HG03159 (cell line): Measurements from ENCODE around the gene C11orf71.

Experiments
- ATAC-seq: cut with Tn5 transposase; IDR thresholded peaks from one replicate; pipeline ENCODE4 v1.9.1; 2021; ENCODE audit warnings: mild to moderate bottlenecking, moderate library complexity; ENCODE audit not compliant: unreplicated experiment

Gene C11orf71

DNA sequence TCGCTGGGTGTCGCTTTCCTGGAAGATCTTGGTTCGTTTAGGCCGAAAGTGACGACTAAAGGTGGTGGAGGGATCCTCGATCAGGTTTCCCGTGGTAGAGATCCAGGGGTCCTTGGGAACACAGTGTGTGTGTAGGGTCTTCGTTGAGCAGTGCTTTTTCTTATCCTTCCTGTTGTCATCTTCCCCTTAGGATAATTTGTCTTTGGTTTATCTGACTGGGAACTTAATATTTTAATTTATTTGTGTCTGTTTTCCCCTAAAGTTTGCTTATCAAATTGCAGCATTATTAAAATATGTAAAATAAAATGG is 558 bp upstream of the C11orf71 start:
- ATAC-seq = no peak

DNA sequence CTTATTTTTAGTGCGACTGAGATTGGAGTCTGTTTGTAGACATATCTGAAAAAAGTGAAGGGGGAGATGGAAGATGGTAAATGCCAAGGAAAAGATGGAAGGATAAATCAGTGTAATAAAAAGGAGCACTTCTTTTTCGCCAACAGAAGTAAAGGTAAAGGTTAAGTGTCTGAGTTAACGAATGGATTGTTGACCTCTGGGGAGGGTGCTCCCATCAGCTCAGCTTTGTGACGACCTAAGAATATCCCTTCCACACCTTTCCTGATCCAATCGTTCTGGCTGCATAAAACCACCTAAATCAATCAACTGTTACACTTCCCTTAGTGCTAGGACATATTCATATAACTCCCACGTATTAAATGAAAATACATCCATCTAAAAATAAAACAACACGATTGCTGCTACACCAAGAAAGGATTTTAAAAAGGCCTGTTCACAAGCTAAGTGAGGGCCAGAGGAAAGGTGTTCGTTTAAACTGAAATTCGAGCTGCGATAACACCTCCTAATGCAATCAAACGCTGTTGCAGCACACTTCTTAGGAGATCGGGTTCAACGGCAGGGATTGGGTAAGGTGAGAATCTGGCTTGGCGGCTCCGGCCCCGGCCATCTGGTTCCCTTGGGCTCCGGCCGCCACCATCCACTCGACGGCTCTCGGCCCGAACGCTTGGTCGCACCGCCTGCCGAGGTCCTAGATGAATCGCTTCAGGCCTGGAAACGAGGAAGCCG is 658 bp downstream of the C11orf71 start:
- peak; percentile 31 for ATAC-seq

DNA sequence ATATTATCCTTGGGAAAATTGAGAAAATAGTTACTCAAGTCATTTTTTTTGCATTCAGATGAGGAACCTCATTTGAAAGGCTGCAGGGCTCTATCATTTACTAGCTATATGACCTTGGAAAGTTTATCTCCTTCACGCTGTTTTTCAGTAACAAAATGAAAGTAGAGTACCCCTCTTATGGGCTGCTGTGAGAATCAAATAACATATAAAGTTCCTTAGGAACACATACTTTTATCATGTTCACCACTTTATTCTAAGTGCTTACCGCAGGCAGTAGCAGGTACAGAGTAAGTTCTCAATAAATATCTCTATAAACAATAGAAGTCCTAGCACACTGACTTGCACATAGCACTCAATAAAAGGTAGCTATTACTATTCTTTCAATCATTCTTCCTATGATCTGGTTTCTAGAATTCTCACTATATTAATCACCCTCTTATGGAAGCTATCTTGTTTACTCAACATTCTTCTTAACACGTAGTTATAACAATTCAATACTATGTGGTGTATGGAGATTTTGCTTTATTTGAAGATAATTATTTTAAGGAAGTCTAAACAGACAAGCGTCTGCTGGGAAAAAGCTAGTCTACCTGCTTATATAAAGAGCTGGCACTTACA is 1.9 kb downstream of the C11orf71 start:
- no peak for ATAC-seq

DNA sequence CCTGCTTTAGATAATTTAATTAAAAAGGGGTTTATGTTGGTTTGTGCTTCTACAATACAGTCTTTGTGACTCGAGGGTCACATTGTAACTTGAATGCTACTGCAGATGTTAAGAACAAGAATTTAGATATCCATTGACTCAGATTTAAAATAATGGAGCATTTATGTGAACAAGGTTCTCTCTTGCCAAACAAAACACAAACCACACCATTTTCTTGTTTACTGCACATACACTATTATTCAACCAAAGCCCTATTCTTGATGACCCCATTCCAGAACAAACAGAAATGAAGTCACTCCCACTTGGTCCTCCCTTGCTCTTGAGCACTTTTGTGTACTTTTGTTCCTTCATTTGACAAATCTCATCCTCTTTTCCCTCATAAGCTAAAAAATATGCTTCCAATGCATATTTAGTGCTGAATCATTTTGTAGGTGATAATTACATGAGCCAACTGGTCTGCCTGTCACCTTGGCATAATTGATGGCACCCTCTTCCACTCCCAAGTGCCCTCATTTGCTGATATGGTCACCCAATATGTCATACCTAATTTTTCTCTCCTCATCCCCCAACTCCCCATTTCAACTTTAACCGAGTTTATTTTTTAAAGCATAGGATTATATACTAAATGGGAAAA is 2.8 kb downstream of the C11orf71 start:
- no peak for ATAC-seq

DNA sequence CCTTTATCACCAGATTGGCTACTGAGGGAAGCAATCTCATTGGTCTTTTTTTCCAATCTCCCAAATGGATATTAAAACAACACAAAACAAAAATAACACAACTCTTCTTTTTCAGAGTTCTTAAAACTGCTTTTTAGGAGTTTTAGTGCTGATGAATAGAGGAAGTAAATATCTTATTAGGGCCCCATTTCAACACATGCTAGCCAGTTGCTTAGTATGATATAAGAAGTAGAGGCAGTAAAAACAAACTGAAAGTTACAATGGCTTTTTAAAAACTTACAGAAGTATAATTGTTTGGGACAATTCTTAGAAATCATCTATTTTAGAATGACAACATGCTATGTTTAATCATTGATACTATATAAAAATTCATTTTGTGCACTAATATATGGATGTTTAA is 3.4 kb downstream of the C11orf71 start:
- ATAC-seq = no peak

DNA sequence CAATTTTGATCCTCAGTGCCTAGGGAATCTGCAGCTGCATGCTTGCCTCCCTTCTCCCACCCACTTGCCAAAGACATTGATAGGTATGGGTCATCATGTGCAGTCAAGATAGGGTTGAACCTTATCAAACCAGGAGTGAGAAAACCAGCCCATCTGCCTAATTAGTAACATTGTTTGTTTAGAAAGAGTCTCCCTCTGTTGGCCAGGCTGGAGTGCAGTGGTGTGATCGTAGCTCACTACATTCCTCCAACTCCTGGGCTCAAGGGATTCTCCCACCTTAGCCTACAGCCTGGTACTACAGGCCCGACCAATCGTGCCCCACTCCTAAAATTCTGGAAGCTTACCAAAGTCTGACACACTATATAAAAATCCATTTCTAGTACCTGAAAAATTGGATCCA is 4.6 kb downstream of the C11orf71 start:
- ATAC-seq = no peak

DNA sequence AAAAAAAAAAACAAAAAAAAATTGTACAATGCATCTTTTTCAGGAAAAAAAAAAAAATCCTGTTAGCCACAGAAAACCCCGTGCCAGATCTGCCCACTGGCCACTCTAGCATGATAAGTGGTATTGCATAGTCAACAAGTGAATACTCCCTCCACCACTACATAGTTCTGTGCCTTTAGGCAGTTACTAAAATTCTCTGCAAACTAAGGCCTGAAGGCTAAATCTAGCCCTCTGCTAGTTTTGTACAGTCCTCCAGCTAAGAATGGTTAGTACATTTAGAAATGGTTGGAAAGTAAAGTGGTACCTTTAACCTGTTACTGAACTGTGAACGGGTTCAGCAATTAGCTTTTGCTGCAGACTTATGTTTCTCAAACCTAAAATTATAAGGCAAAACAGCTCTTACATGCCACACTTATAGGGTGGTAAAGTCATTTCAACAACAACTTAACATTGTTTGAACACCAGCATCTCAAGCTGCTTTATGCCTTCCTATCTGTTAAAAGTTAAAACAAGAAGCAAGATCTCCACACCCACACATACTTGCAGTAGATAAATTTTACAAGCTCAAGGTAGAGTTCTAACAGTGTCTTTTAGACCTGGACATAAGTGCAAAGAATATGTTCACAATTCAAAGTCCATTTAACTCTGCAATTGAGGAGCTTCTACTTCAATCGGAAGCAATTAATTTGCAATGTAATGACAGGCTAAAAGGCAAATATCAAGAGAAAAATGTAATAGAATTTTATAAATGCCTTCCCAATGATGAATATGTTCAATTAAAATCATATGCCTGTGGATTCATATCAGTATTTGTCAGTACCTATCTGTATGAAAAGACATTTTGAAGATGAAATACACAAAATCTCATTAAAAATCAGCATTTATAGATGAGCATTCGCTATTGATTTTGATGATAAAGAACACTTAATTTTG is 7.3 kb downstream of the C11orf71 start:
- ATAC-seq = no peak

DNA sequence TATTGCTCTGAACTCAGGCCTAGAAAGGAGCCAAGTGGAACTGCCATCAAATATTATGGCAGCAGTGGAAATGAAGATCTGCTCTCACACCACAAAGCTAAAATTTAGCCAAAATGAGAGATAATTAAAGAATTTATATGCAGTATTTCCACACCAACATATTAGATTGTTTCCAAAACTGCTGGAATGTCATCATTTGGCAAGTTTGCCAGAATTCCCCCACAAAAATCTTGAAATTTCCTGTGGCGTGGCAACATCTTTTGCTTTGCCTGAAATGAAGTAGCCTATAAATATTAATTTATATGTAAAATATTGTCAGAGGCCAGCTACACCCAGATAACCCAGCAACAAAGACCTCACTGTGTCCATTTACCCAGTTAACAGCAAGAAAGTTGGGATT is 13.8 kb downstream of the C11orf71 start:
- no peak for ATAC-seq

DNA sequence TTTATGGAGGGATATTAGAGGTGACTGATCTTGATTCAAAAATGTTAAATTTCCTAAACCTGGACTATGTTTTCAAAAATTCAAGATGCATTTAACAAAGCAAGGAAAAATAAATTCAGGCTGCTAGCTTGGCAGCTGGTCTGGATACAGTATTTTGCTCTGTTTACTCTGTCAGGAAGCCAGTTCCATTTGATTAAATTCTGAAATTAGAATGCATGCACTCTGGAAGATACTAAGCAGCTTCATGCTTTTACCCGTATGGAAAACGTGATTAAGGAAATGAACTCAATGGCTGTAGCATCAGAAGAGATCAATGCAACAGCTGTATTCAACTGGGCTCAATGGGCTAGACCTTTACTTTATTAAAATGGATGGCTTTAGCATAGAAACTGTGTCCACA is 14.2 kb downstream of the C11orf71 start:
- ATAC-seq = no peak

DNA sequence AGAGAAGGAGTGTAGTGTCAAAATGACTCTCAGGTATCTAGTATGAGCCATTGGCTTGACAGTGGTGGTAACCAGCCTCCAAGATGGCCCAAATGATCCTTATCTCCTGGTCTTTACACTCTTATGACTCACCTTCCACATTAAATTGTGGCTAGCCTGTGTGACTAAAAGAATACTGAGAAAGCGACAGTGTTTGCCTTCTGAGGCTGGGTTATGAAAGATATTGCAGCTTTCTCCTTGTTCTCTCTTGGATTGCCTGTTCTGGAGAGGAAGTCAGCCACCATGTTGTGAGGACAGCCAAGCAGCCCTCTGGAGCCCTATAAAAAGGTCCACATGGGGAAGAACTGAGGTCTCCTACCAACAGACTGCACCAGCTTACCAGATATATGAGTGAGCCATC is 15.8 kb downstream of the C11orf71 start:
- ATAC-seq = no peak

DNA sequence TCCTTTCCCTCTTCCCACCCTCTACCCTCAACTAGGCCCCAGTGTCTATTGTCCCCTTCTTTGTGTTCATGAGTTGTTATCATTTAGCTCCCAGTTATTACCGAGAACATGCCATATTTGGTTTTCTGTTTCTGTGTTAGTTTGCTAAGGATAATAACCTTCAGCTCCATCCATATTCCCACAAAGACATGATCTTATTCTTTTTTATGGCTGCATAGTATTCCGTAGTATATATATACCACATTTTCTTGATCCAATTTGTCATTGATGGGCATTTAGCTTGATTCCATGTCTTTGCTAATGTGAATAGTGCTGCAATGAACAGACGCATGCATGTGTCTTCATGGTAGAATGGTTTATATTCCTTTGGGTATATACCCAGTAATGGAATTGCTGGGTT is 17.8 kb downstream of the C11orf71 start:
- ATAC-seq = no peak

DNA sequence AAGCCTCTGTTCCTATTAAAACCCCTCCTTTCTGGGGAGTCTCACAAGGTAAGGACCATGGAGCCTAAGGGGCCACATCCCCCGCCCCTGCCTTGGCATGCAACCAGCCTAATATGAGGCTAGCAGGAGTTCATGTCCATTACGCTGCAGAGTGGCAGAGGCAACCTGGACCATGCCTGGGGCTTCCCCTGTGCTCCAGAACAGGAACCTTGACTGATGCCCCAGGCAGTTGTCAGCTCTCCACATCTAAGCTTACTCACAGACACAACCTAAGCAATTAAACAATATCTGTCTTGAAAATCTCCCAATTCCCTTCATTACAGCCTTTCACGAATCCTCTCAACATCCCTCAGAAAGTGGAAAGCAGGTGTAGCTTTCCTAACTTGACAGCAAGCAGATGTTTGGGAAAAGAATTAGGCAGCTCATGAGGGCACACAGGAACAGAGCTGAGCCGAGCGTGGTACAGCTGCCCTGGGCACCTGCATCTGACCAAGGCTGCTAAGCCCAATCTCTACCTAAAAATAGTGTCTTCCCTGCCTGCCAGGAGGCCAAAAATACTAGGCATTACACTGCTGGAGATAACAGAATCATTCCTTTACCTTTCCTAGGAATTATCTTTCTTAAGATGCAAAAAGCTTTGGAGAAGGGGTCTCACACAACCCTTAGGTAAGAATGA is 20.8 kb downstream of the C11orf71 start:
- ATAC-seq = no peak

DNA sequence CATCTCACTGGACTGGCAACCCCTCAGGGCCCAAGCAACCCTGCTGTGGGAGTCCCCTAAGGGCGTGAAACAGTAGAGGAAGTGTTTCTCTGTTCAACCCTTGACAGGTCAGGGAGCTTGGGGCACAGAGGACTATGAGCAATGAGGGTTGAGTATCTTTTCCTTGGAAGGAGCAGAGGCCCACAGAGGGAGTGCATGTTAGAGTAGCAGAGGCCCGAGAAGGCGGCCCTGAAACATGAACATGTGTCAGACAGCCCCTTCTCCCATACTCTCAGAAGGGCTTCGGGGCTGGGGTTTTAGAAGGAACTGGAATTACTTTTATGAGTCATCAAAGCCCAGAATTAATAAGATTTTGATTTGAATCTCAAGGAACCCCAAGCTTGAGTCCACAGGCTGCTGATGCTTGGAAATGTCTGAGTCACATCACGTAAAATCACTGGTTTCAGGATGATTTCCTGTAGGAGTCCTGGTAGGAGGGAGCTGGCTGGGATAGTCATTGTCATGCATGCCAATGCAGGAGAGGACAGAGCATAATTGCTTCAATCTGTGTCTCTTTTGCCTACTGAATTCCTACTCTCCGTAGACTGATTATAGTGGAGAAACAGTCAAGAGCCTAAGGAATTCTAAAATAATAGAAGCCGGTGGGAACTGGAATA is 22.6 kb downstream of the C11orf71 start:
- ATAC-seq = no peak

DNA sequence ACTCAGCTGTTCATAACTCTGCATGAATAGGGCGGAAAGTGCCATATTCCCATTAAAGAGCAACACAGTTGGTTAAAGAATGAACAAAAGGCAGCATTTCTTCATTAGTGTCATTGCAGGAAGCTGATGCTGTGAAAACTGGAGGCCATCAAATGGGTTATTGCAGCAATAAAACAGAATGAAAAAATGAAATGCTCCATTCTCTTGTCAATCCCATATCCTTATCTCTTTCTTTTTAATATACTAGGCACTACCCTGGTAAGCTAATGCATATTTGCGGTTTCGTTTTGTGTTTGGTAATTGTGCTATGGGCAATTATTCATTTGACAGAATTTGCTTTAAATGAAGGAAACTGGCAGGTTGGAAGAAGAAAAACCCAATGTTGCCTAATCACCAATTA is 25.3 kb downstream of the C11orf71 start:
- no peak for ATAC-seq

DNA sequence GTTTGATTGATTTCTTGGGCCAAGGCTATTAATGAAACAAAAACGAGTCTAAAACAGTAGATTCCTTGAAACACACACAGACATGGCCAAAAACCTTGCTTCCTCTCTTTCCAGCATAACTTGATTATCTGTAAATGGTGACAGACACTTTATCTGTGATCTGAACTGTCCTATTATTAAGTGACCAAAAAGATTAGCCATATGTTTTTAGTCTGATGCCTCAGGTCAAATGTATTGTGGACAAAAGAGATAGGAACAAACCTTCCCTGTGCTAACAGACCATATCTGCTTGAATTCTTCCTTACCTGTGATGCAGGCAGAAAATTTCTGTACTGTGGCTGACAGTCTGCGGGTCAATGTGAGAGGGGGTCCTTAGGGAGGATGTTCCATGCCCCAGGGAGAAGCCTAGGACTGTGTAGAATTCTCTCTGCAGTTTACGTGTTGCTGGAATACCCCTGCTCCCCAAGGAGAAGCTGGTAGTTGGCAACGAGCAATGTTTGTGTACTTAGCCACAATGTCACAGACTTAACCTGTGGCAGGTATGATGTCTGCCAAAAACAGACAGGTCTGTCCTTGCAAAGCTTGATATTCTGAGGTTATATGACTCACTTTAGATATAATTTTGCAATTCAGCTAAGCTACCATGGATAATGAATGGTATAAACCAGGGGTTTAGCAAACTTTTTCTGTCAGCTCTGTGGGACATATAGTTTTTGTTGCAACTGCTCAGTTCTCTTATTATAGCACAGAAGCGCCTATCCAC is 31.2 kb downstream of the C11orf71 start:
- ATAC-seq = no peak

DNA sequence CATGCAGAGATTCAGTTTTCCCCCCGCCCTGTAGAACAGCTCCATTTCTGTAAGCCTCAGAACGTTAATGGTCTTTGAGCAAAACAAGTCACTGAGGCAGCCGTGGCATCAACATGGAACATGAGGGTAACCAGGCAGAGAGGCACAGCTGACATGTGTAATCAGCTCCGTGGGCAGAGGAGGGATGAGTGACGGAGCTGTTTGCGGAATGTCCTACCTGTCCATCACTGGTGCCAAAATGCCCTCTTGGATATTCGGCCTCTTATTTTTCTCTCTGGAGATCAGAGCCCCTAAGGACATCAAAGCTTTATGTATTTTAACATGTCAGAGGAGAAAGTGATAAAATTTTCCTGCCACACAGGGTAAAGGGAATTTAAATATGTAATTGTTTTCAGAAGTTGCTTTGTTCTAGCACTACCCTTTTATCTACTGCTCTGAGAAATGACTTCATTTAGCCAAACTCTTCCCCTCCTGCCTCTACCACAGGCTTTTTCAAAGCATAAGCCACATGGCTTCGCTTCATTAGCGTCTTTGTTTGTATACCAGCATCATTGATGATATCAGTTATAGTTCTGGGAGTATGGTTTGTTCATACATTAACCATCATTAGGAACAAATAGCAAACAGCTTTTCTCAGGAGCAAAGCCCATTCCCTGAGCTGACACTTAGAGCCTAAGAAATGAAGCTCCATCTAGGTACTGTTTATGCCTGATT is 32.9 kb downstream of the C11orf71 start:
- no peak for ATAC-seq

DNA sequence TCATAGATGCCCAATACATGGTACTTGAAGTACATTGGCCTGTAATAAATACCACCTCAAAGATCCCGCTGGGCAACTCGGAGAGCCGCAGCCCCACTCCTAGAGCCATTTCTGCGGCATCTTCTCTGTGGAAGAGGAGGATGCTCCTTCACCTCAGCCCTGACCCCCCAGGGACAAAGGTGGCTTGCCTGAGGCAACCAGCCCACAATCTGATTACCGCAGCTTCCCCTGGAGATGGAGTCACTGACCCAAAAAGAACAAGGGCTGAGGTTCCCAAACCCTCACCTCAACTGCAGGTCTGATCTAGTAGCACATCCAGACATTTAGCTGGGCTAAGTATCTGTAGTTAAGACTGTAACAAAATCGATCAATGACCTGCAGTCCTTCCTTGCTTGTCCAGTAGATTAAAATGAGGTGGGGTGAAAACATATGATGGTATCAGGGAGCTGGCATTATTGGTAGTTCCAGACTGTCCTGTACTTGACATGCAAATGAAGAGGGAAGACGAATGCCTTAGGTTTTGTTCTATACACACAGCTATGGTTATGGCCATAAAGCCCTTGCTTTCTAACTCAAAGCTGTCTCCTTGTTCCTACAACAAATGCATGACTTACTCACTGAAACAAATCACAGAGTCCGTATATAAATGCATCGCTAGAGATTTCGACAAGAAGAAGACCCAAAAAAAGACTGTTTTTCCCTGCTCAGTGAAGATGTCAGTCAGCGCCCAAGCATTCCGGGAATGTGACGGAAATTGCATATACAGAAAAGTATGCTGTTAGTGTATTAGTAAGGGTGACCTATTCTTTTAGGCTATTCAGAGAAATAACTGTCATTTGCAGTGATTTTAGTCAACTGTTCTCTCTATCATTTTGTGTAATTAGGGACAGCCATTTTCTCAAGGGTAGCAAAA is 33.7 kb downstream of the C11orf71 start:
- no peak for ATAC-seq

DNA sequence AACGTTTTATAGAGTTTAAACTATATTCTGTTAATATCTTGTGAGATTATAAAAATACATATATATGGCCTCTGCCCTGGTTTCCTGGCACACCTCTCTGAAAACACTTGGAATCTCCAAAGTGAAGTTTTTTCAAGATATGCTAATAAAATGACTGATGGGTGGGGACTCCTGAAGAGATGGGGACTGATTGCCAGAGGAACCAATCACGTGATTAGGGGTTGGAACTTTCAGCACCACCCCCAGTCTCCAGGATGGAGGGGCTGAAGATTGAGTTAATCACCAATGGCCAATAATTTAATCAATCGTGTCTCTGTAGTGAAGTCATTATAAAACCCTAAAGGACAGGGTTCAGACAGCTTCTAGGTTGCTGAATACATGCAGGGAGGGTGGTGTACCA is 37.4 kb downstream of the C11orf71 start:
- ATAC-seq = no peak
